8988T (cell line): ENCODE data around the gene SLC6A8.
"Not testable (repeated sequence)": the region's sequence is repeated elsewhere in the genome, so short reads cannot be mapped to it uniquely, and the experiment has no call there.

ENCODE experiments used
- DNase-seq: peaks from one replicate; pipeline ENCODE4 v3.0.0; 2011

SLC6A8 gene

DNA sequence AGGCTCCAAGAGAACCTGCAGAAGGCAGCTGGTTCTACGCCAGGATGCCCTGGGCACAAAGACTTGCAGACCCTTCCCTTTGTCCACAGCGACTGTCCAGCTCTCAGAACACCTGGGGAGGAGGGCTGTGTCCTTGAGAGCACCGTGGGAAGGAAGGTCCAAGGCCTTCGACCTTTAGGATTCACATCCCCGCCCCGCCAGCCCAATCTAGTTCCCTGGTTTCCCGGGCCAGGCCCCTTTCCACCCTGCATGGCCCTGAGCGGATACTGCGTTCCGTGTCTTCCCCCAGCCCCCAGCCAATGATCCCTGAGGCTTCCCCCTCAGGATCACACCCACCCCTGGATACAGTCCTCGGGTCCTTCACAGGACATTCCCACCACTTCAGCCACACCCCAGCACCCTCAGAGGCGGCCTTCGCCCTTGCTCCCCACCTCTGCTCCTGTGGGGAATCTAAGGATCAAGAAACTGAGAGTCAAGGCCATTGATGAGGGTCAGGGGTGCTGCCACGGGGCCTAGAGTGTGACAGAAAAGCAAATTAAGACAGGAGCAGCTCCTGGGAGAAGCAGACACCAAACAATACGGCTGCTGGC, 46.0 kb downstream of the SLC6A8 start:
- DNase-seq, result no peak

DNA sequence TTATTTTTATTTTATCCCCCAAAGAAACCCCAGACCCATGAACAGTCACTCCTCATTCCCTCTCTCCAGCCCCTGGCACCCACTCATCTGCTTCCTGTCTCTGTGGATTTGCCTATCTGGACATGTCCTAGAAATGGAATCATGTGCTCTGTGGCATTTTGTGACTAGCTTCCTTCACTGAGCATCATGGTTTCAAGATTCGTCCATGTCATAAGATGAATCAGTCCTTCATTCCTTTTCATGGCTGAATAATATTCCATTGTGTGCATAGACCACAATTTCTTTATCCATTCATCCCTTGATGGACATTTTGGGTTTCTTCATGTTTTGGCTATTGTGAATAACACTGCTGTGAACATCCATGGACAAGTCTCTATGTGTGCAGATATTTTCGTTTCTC, 47.1 kb downstream of the SLC6A8 start:
- no peak for DNase-seq

DNA sequence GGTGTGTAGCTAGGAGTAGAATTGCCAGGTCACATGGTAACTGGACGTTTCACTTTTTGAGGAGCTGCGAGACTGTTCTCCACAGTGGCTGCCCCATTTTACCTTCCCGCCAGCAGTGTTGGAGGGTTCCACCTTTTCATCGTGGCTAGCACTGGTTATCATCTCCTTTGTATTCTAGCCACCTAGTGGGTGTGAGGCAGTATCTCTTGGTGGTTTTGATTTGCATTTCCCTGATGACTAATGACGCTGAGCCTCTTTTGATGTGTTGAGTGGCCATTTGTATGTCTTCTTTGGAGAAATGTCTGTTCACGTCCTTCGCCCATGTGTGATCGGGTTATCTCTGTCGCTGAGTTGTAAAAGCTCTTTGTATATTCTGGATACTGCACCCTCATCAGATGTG, 47.5 kb downstream of the SLC6A8 start:
- no peak for DNase-seq

DNA sequence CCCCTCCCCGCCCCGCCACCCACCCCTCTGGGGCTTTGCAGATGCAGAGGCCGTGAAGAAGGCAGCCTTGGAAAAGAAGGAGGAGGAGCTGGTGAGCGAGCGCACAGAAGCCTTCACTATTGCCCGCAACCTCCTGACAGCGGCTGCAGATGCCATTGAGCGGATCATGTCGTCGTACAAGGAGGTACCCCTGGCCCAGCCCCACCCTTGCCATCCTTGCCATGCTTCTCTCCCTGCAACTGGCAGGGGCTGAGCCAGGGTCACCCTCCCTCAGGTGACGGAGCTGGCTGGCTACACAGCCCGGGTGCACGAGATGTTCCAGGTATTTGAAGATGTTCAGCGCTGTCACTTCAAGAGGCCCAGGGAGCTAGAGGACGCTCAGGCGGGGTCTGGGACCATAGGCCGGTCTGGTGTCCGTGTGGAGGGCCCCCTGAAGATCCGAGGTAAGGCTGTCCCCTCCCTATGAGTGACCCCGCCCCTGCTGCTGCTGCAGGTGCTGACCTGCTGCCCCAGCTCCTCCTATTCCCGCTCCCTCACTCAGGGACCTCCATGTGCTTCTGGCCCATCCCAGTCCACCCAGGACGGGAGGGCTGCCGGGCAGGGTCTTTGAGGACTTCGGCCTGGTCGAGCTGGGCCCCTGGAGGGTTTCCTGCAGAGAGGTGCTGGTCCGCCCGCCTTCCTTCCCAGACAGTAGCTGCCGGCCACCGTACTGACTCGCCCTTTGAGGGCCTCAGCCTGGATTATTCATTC, 48.5 kb downstream of the SLC6A8 start:
- DNase-seq, result no peak

- DNase-seq, result no peak
Measured at GRCh38 chrX:153736871-153737441, 49.2 kb downstream of the SLC6A8 start.

GRCh38 chrX:153738056-153738605, 50.4 kb downstream of the SLC6A8 start:
- DNase-seq, result no peak

DNA sequence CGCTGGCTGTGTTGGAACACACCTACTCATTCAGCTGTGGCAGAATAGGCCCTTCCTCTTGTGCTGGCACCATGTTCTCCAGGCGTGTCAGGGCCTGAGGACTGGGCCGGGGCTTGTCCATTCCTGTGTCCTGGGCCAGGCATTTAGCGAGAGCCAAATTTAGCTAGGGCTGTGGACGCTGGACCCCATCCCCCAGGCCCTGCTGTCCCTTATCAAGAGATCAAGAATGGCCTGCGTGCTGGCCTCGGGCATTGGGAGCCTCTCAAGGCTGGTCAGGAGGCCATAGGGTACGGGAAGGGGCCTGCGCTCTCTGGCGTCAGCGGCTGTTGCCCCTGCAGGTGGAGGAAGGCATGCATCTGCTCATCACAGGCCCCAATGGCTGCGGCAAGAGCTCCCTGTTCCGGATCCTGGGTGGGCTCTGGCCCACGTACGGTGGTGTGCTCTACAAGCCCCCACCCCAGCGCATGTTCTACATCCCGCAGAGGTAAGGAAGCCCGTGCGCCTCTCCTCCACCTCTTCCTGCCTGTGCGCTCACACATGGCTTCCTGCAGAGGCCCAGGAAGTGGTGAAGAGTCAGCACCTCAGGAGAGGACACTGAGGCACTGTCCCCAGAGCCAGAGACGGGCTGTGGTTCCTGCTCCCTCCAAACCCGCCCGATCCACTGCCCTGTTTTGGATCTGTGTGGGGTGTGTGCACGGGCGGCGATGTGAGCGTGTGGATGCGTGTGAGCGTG, 52.2 kb downstream of the SLC6A8 start:
- DNase-seq, result no peak

DNA sequence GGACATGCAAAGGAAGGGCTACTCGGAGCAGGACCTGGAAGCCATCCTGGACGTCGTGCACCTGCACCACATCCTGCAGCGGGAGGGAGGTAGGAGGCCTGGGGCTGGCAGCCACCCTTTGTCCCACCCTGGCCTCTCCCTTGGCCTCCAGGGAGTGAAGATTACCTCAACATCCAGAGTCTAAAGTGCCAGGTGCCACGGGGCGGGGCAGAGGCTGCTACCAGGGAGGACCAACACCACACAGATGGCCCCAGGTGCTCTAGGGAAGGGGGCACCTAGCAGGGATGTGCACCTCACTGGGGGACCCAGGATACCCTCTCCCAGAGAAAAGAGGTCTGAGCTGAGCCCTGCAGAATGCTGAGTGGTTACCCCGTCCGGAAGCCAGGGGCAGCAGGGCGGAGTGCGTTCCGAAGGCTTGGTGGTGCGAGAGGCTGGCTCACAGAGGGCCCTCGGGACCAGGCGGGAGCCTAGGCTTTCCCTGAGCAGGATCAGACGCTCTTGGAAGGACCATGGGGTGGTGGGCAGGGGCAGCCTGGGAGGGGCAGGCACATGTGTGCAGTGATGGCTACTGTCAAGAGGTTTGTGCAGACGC, 53.0 kb downstream of the SLC6A8 start:
- DNase-seq, result no peak

- no peak for DNase-seq
Measured at GRCh38 chrX:153741446-153741845, 53.7 kb downstream of the SLC6A8 start.

DNA sequence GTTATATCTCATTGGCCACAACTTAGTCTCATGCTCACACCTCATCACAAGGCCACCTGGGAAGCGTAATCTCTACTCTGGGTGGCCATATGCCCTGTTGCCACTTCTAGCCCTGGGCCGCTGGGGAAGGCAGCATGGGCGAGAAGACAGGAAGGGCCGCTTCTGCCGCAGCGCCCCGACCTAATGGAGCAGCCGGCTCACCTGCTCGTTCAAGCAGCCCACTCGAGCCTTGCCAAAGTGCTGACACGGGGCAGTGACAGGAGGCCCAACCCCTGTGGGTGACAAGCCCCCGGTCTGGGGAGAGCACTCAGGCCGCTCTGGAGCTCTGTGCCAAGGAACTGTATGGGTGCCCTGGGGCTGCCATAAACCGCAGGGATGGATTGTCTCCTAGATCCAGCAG, 54.4 kb downstream of the SLC6A8 start:
- not testable (repeated sequence) for DNase-seq

GRCh38 chrX:153742796-153743467, 55.2 kb downstream of the SLC6A8 start:
- DNase-seq, result not testable (repeated sequence)

- not testable (repeated sequence) for DNase-seq
Measured at GRCh38 chrX:153743468-153744209, 55.9 kb downstream of the SLC6A8 start.

GRCh38 chrX:153744210-153745066, 56.7 kb downstream of the SLC6A8 start:
- no peak for DNase-seq

DNA sequence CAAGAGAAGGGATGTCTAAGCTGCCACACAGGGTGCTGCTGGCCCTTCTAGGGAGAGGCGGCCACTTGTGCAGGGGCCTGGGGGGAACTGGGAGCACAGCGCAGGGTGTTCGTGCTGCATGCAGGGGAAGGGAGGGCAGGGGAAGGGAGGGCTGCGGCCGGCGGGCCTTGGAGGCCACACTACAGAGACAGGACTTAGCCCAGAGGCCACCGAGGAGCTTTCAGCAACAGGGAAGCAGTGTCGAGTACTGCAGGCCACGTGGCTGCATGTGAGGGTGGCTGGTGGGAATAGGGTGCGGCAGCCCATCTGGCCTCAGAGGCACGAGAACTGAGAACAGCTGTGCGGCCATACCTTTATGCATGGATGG, 57.3 kb downstream of the SLC6A8 start:
- DNase-seq, result not testable (repeated sequence)
